GM20000 (cell line): ENCODE results near the gene SLC23A2.

ENCODE experiments used
- DNase-seq: peaks from one replicate; pipeline ENCODE4 v3.0.0; 2012; ENCODE audit warnings: low spot score
- TF ChIP-seq, protein P1 (sequence below): IDR thresholded peaks from 2 replicates; pipeline ENCODE4 v1.5.1; 2012; ENCODE audit warnings: mild to moderate bottlenecking, control low read depth; ENCODE audit errors: extremely low read depth, missing control alignments

SLC23A2 gene

DNA sequence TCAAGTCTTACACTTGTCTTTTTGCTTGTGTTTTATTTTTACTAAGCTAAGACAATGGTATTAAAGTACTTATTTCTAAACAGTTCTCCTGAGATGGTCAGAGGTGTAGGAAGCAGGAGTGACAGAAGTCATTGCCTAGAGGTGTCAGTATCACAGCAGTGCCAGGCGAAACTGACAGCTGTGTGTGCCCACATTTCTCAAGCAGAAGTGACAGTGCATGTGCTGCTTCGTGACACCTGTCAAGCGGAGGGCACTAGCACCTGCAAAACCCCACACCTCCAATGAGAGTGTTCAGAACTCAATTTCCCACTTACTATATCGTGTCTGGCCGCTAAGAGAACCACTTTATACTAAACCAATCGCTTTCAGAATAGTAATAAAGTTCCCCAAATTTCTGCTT lies 82.8 kb downstream of the SLC23A2 start:
- TF ChIP-seq, protein P1, sequence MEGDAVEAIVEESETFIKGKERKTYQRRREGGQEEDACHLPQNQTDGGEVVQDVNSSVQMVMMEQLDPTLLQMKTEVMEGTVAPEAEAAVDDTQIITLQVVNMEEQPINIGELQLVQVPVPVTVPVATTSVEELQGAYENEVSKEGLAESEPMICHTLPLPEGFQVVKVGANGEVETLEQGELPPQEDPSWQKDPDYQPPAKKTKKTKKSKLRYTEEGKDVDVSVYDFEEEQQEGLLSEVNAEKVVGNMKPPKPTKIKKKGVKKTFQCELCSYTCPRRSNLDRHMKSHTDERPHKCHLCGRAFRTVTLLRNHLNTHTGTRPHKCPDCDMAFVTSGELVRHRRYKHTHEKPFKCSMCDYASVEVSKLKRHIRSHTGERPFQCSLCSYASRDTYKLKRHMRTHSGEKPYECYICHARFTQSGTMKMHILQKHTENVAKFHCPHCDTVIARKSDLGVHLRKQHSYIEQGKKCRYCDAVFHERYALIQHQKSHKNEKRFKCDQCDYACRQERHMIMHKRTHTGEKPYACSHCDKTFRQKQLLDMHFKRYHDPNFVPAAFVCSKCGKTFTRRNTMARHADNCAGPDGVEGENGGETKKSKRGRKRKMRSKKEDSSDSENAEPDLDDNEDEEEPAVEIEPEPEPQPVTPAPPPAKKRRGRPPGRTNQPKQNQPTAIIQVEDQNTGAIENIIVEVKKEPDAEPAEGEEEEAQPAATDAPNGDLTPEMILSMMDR, result no peak
- DNase-seq, result no peak

DNA sequence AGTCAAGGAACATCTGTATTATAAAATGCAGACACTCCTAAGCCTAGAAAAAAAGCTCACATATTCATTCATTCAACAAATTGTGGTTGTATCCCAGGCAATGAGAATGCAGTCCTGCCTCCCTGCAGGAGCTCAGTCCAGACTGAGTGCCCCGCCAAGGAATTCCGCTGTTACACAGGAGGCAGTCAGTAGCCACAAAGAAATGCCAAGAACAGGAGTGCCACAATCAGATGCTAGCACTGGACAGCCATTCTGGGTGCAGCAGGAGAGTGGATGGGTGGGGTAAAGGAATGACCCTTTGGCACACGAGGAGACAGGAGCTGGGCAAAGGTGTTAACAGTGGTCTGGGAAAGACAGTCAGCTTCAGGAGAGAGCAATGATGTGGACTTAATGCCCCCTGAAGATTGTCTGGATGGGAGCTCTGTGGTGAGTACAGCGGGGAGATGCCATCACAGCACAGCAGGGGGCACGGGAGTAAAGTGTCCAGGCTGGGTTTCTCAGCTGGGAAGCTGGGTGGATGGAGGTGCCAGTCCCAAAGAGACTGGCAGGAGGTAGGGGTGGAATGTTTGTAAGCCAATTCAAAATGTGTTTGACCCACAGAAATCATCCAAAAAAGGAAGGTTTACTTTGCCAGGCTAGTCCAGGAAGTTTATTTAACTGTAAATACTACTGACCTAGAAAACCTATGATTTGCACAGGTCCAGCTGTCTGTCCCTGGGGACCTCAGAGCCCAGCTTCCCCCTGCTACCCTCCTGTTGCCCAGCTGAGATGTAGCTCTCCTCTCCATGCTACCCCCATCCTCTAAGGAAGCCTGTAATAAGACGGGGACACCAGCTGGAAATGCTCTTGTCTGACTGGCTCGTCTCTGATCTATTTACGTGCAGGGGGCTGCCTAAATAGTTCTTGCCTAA lies 84.1 kb downstream of the SLC23A2 start:
- TF ChIP-seq, protein P1, result no peak
- no peak for DNase-seq

GRCh38 chr20:4913147-4913546 lies 88.2 kb downstream of the SLC23A2 start:
- no peak for DNase-seq
- TF ChIP-seq, protein P1, result no peak

- no peak for DNase-seq
- TF ChIP-seq, protein P1, result no peak
Observed at GRCh38 chr20:4912380-4913142, 88.7 kb downstream of the SLC23A2 start.

DNA sequence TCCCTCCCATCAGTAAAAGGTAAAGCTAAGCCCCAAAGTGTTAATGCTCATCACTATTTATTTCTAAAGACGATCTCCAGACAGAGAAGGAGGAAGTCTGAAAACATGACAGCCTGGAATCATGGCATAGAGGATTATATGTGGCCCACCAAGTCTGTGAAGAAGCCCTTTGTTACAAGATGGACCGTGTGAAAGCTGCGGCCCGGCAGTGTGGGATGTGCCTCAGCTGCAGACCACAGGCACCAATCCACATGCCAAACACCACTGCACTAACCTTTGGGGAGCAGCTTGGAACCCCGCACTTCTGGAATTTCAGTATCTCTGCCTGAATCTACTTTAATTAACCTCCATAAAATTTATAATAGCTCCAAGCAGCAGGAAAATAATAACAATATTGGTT lies 90.4 kb downstream of the SLC23A2 start:
- DNase-seq, result no peak
- TF ChIP-seq, protein P1, result no peak

- TF ChIP-seq, protein P1, result no peak
- no peak for DNase-seq
Observed at GRCh38 chr20:4905613-4906012, 95.7 kb downstream of the SLC23A2 start.

- no peak for DNase-seq
- TF ChIP-seq, protein P1, result no peak
Observed at GRCh38 chr20:4905195-4905594, 96.1 kb downstream of the SLC23A2 start.
